H9 (cell line): ENCODE measurements around the gene MRI1. TPM values are rescaled to one million over a fixed set of nuclear protein-coding genes. Genes with fewer than 3 reads are reported as not detected.

Experiments used
- DNase-seq: peaks from one replicate; pipeline ENCODE4 v3.0.0-alpha.2; 2017
- H2AFZ ChIP-seq: one replicate; pipeline ENCODE4 v1.6.1; 2013; ENCODE audit warnings: mild to moderate bottlenecking, low read length, control low read depth, moderate library complexity
- H2AK5ac ChIP-seq: 2 replicates; pipeline ENCODE4 v1.6.1; 2013; ENCODE audit warnings: low read length, control low read depth, mixed read lengths; ENCODE audit not compliant: insufficient read length
- H2BK120ac ChIP-seq: one replicate; pipeline ENCODE4 v1.6.1; 2013; ENCODE audit warnings: low read depth, mild to moderate bottlenecking, low read length, control low read depth, inconsistent platforms; ENCODE audit not compliant: poor library complexity, severe bottlenecking
- H2BK12ac ChIP-seq: 2 replicates; pipeline ENCODE4 v1.6.1; 2013; ENCODE audit warnings: low read length, control low read depth, mixed read lengths, low read depth; ENCODE audit not compliant: insufficient read length
- H2BK15ac ChIP-seq: 2 replicates; pipeline ENCODE4 v1.6.1; 2013; ENCODE audit warnings: low read depth, low read length, control low read depth
- H2BK20ac ChIP-seq: one replicate; pipeline ENCODE4 v1.6.1; 2013; ENCODE audit warnings: low read depth, mild to moderate bottlenecking, low read length, control low read depth, inconsistent platforms; ENCODE audit not compliant: poor library complexity, severe bottlenecking
- H2BK5ac ChIP-seq: 2 replicates; pipeline ENCODE4 v1.6.1; 2013; ENCODE audit warnings: low read length, control low read depth, mixed read lengths; ENCODE audit not compliant: insufficient read length
- H3K14ac ChIP-seq: 2 replicates; pipeline ENCODE4 v1.6.1; 2013; ENCODE audit warnings: low read length, control low read depth; ENCODE audit not compliant: insufficient read depth
- H3K18ac ChIP-seq: 2 replicates; pipeline ENCODE4 v1.6.1; 2013; ENCODE audit warnings: low read depth, mild to moderate bottlenecking, mixed read lengths, low read length, control low read depth; ENCODE audit not compliant: insufficient read length
- H3K23ac ChIP-seq: 2 replicates; pipeline ENCODE4 v1.6.1; 2013; ENCODE audit warnings: low read length, control low read depth, mixed read lengths, low read depth; ENCODE audit not compliant: insufficient read length
- H3K23me2 ChIP-seq: 2 replicates; pipeline ENCODE4 v1.6.1; 2013; ENCODE audit warnings: low read depth, mild to moderate bottlenecking, mixed read lengths, low read length, control low read depth; ENCODE audit not compliant: insufficient read length, poor library complexity, severe bottlenecking
- H3K27ac ChIP-seq: 2 replicates; pipeline ENCODE4 v1.5.1; 2013; ENCODE audit warnings: low read length, control low read depth, mixed read lengths, low read depth; ENCODE audit not compliant: insufficient read length
- H3K27me3 ChIP-seq: 2 replicates; pipeline ENCODE4 v1.6.1; 2013; ENCODE audit warnings: low read length, control low read depth, inconsistent platforms; ENCODE audit not compliant: insufficient read depth
- H3K4ac ChIP-seq: 2 replicates; pipeline ENCODE4 v1.6.1; 2013; ENCODE audit warnings: low read depth, mild to moderate bottlenecking, control low read depth, inconsistent platforms, low read length, moderate library complexity
- H3K4me1 ChIP-seq: 2 replicates; pipeline ENCODE4 v1.6.1; 2013; ENCODE audit warnings: low read length, control low read depth, inconsistent platforms; ENCODE audit not compliant: insufficient read depth
- H3K4me2 ChIP-seq: 2 replicates; pipeline ENCODE4 v1.6.1; 2013; ENCODE audit warnings: low read length, control low read depth, mixed read lengths; ENCODE audit not compliant: insufficient read length, insufficient read depth
- H3K56ac ChIP-seq: 2 replicates; pipeline ENCODE4 v1.6.1; 2013; ENCODE audit warnings: low read depth, mild to moderate bottlenecking, mixed read lengths, low read length, control low read depth; ENCODE audit not compliant: insufficient read length
- H3K79me1 ChIP-seq: 2 replicates; pipeline ENCODE4 v1.6.1; 2013; ENCODE audit warnings: low read depth, mild to moderate bottlenecking, moderate library complexity, low read length, control low read depth, inconsistent platforms; ENCODE audit not compliant: insufficient read depth, poor library complexity, severe bottlenecking
- H3K79me2 ChIP-seq: 2 replicates; pipeline ENCODE4 v1.6.1; 2013; ENCODE audit warnings: low read length, control low read depth, inconsistent platforms; ENCODE audit not compliant: insufficient read depth
- H3K9ac ChIP-seq: 2 replicates; pipeline ENCODE4 v1.6.1; 2013; ENCODE audit warnings: low read length, control low read depth, mixed read lengths; ENCODE audit not compliant: insufficient read length; ENCODE audit errors: extremely low read depth
- H3K9me3 ChIP-seq: one replicate; pipeline ENCODE4 v1.6.1; 2013; ENCODE audit warnings: low read depth, low read length, inconsistent platforms; ENCODE audit not compliant: control insufficient read depth
- H3T11ph ChIP-seq: one replicate; pipeline ENCODE4 v1.6.1; 2013; ENCODE audit warnings: mild to moderate bottlenecking, low read length, control low read depth, inconsistent platforms
- H4K20me1 ChIP-seq: one replicate; pipeline ENCODE4 v1.6.1; 2013; ENCODE audit not compliant: control insufficient read depth, insufficient read length, insufficient read depth
- H4K5ac ChIP-seq: 2 replicates; pipeline ENCODE4 v1.6.1; 2013; ENCODE audit warnings: low read depth, mild to moderate bottlenecking, mixed read lengths, low read length, control low read depth; ENCODE audit not compliant: insufficient read length
- H4K8ac ChIP-seq: replicated peaks from 2 replicates; pipeline ENCODE4 v1.6.1; 2013; ENCODE audit warnings: low read length, control low read depth, mixed read lengths, low read depth; ENCODE audit not compliant: insufficient read length
- H4K91ac ChIP-seq: 2 replicates; pipeline ENCODE4 v1.6.1; 2013; ENCODE audit warnings: low read depth, mild to moderate bottlenecking, moderate library complexity, mixed read lengths, low read length, control low read depth; ENCODE audit not compliant: insufficient read length
- H3K27ac Mint-ChIP-seq, 3 experiments: 2 replicates in 2 of 3; 3 replicates in 1 of 3; pipeline ENCODE4 v1.8.0; 2020 to 2021; ENCODE audit warnings: mixed read lengths in 3 of 3, mild to moderate bottlenecking in 1 of 3, moderate library complexity in 1 of 3
- H3K27me3 Mint-ChIP-seq: 2 replicates; pipeline ENCODE4 v1.8.0; 2021; ENCODE audit warnings: low read depth, mild to moderate bottlenecking, moderate library complexity, mixed read lengths
- H3K36me3 Mint-ChIP-seq, 3 experiments: 2 replicates in 2 of 3; 3 replicates in 1 of 3; pipeline ENCODE4 v1.8.0; 2020 to 2021; ENCODE audit warnings: low read depth in 3 of 3, mixed read lengths in 3 of 3; ENCODE audit not compliant: insufficient read depth in 1 of 3
- H3K4me1 Mint-ChIP-seq, 2 experiments: 2 replicates each; pipeline ENCODE4 v1.8.0; 2020; ENCODE audit warnings: mixed read lengths in 2 of 2
- H3K4me3 Mint-ChIP-seq, 2 experiments: 2 replicates in 1 of 2; 3 replicates in 1 of 2; pipeline ENCODE4 v1.8.0; 2020 to 2021; ENCODE audit warnings: mild to moderate bottlenecking in 2 of 2, mixed read lengths in 2 of 2, moderate library complexity in 1 of 2
- H3K9me3 Mint-ChIP-seq, 2 experiments: 2 replicates in 1 of 2; 3 replicates in 1 of 2; pipeline ENCODE4 v1.8.0; 2020; ENCODE audit warnings: mild to moderate bottlenecking in 2 of 2, mixed read lengths in 2 of 2, moderate library complexity in 1 of 2
- CTCF ChIP-seq: fragments of 200-600 bp; sonication (generic); conservative IDR thresholded peaks from 3 replicates; pipeline ENCODE4 v1.8.0; 2021; ENCODE audit warnings: antibody characterized with exemption, mild to moderate bottlenecking
- WGBS: extraction: QIAGEN DNeasy Blood & Tissue Kit; methylation state at CpG from one replicate; pipeline ENCODE4 v1.1.7; 2013; ENCODE audit warnings: missing lambda C conversion rate, low lambda C conversion rate, mixed read lengths; ENCODE audit not compliant: insufficient read length; ENCODE audit errors: extremely low coverage; 5-methylcytosine and 5-hydroxymethylcytosine counted together
- total RNA-seq: library from RNA; stranded (reverse); gene quantifications from 2 replicates; pipeline ENCODE4 v1.2.1, GENCODE V29; 2021

Gene MRI1
- total RNA-seq, 1 experiment from 2014 or later = 19.5 TPM

GRCh38 chr19:13817018-13817614 lies 52.8 kb downstream of the MRI1 start:
- H3K36me3 Mint-ChIP-seq = peaks cover 18 to 60% (median 43%) of the 10 kb centered on the region in 3 experiments
- no peak overlapping the region for H2BK120ac ChIP-seq
- no peaks in the 10 kb centered on the region for H3K27me3 ChIP-seq
- no peak overlapping the region for H2BK20ac ChIP-seq
- no peak for TF ChIP-seq CTCF
- no peak overlapping the region for H4K5ac ChIP-seq
- H2AFZ ChIP-seq = no peak overlapping the region
- no peaks in the 10 kb centered on the region for H3K9me3 ChIP-seq
- no peak overlapping the region for H3K23ac ChIP-seq
- no peak overlapping the region for H2BK15ac ChIP-seq
- H2AK5ac ChIP-seq = no peak overlapping the region
- H3K79me1 ChIP-seq = no peaks in the 10 kb centered on the region
- H3K56ac ChIP-seq = no peak overlapping the region
- no peak overlapping the region for H2BK12ac ChIP-seq
- H3T11ph ChIP-seq = no peak overlapping the region
- H3K4me1 ChIP-seq = no peaks in the 10 kb centered on the region
- H4K8ac ChIP-seq = no peak overlapping the region
- peaks cover 4% of the 10 kb centered on the region for H3K23me2 ChIP-seq
- H3K18ac ChIP-seq = peak overlapping the region; percentile 40
- no CpG with 5 or more reads among the region's 11 CpGs for WGBS
- H3K9me3 Mint-ChIP-seq = no peaks in the 10 kb centered on the region
- H3K27me3 Mint-ChIP-seq = no peaks in the 10 kb centered on the region
- H3K27ac Mint-ChIP-seq = peak overlapping the region in 2 of 3 experiments; percentile 77 to 96; a peak in 5 of 7 replicates
- peak overlapping the region; percentile 62 to 82 for H3K4me3 Mint-ChIP-seq
- DNase-seq = peak; percentile 99
- H4K20me1 ChIP-seq = no peaks in the 10 kb centered on the region
- peaks cover 3 to 7% of the 10 kb centered on the region in 2 experiments; a peak in 3 of 4 replicates for H3K4me1 Mint-ChIP-seq
- no peak overlapping the region for H3K9ac ChIP-seq
- H2BK5ac ChIP-seq = no peak overlapping the region
- H3K27ac ChIP-seq = peak overlapping the region; percentile 2
- H4K91ac ChIP-seq = no peak overlapping the region
- no peaks in the 10 kb centered on the region for H3K79me2 ChIP-seq
- peak overlapping the region; percentile 54 for H3K14ac ChIP-seq
- H3K4ac ChIP-seq = no peak overlapping the region
- peak overlapping the region; percentile 44 for H3K4me2 ChIP-seq
